ENCODE data around the gene COL25A1.

COL25A1 gene

GRCh38 chr4:108821351-108821930, 481.0 kb downstream of the COL25A1 start:
- no peak for DNase-seq (ENCODE audit: low read depth, low spot score)
- no peaks in the 10 kb centered on the region for H3K9me3 ChIP-seq (ENCODE audit: insufficient read depth, low read length)
- H3K27me3 ChIP-seq (ENCODE audit: insufficient read depth, insufficient read length), result no peaks in the 10 kb centered on the region
- no peaks in the 10 kb centered on the region for H3K36me3 ChIP-seq (ENCODE audit: insufficient read depth, insufficient read length, low read length)
- no peaks in the 10 kb centered on the region for H3K4me1 ChIP-seq (ENCODE audit: insufficient read depth, insufficient read length)
- H3K9ac ChIP-seq (ENCODE audit: insufficient read length, low read depth), result no peak overlapping the region
- no peak overlapping the region for H3K4me3 ChIP-seq (ENCODE audit: insufficient read length, low read depth)
- TF ChIP-seq YY1 (IDR thresholded peaks at IDR 0.05; ENCODE audit: insufficient read depth, insufficient read length), result no peak
- TF ChIP-seq SUZ12 (IDR thresholded peaks at IDR 0.05; ENCODE audit: extremely low read depth, insufficient read depth, insufficient read length), result no peak
- TF ChIP-seq ZNF274 (IDR thresholded peaks at IDR 0.05; ENCODE audit: low read depth, low read length), result no peak

DNA sequence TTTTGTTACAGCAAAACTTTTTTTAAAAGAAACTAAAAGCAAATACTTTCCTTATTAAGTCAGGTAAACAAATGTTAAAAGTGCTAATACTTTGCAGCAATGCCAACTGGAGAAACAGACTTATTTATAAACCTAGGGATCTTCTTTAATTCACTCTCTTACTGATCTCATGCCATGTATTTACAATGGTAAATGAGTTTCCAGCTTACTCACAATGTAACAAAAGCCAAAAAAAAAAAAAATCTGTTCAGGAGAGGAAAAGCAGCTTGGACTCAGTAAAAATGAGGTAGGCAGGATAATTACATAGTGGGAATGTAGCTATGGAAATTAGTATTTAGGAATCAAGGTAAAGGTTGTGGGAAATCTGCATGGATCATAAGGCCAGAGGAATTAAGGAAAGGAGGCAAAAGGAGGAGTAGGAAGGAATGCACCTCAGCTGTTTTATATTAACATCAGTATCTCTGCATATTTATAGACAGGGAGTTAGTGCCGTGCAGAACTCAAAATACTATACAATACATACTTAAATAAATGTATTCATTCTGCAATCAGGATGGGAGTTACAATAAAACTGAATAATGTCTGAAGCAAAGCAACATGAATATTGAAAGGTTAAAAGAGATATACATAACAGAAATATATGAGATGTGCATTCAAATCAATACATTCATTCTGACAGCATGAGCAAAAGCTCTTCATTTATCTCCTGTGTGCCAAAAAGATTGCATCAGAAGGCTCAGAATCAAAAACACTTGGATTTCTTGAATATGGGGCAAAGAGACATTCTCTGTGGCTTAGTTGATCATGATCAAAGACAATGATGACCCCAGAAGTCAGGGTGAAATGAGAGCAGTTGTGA, 481.7 kb downstream of the COL25A1 start:
- Histone ChIP-seq H3K4me3 (ENCODE audit: insufficient read length, low read depth) (no peak overlapping the region), H3K27me3 (ENCODE audit: insufficient read depth, insufficient read length) (no peaks in the 10 kb centered on the region), H3K4me1 (ENCODE audit: insufficient read depth, insufficient read length) (no peaks in the 10 kb centered on the region), H3K9ac (ENCODE audit: insufficient read length, low read depth) (no peak overlapping the region), H3K36me3 (ENCODE audit: insufficient read depth, insufficient read length, low read length) (no peaks in the 10 kb centered on the region), H3K9me3 (ENCODE audit: insufficient read depth, low read length) (no peaks in the 10 kb centered on the region)
- no peak for DNase-seq (ENCODE audit: low read depth, low spot score)
- no peak for TF ChIP-seq YY1 (IDR thresholded peaks at IDR 0.05; ENCODE audit: insufficient read depth, insufficient read length)
- no peak for TF ChIP-seq SUZ12 (IDR thresholded peaks at IDR 0.05; ENCODE audit: extremely low read depth, insufficient read depth, insufficient read length)
- TF ChIP-seq ZNF274 (IDR thresholded peaks at IDR 0.05; ENCODE audit: low read depth, low read length), result no peak

GRCh38 chr4:108814326-108814725, 488.1 kb downstream of the COL25A1 start:
- no peak for DNase-seq (ENCODE audit: low read depth, low spot score)
- Histone ChIP-seq H3K4me1 (ENCODE audit: insufficient read depth, insufficient read length) (no peaks in the 10 kb centered on the region), H3K36me3 (ENCODE audit: insufficient read depth, insufficient read length, low read length) (no peaks in the 10 kb centered on the region), H3K4me3 (ENCODE audit: insufficient read length, low read depth) (no peak overlapping the region), H3K9me3 (ENCODE audit: insufficient read depth, low read length) (no peaks in the 10 kb centered on the region), H3K9ac (ENCODE audit: insufficient read length, low read depth) (no peak overlapping the region), H3K27me3 (ENCODE audit: insufficient read depth, insufficient read length) (no peaks in the 10 kb centered on the region)
- TF ChIP-seq SUZ12 (IDR thresholded peaks at IDR 0.05; ENCODE audit: extremely low read depth, insufficient read depth, insufficient read length) (no peak), ZNF274 (IDR thresholded peaks at IDR 0.05; ENCODE audit: low read depth, low read length) (no peak)

DNA sequence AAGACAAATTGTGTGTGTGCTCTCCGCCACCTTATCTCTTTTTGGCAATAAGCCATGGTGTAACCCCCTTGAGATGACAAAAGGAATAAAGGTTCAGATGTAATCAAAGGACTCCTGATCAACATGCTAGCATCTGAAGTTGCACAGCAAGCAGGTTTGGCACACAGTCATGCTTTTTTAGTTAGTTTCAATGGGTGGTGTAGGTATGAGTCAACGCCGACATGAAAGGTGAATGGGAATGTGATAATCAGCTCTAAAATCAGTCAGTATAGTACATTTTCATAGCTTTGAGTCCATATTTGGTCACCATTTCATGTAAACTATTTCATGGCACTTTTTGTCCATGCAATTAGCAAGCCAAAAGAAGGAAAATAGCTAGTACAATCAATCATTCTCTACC, 489.2 kb downstream of the COL25A1 start:
- no peak for DNase-seq (ENCODE audit: low read depth, low spot score)
- Histone ChIP-seq H3K9ac (ENCODE audit: insufficient read length, low read depth) (no peak overlapping the region), H3K27me3 (ENCODE audit: insufficient read depth, insufficient read length) (no peaks in the 10 kb centered on the region), H3K36me3 (ENCODE audit: insufficient read depth, insufficient read length, low read length) (no peaks in the 10 kb centered on the region), H3K9me3 (ENCODE audit: insufficient read depth, low read length) (no peaks in the 10 kb centered on the region), H3K4me1 (ENCODE audit: insufficient read depth, insufficient read length) (no peaks in the 10 kb centered on the region), H3K4me3 (ENCODE audit: insufficient read length, low read depth) (no peak overlapping the region)
- TF ChIP-seq YY1 (IDR thresholded peaks at IDR 0.05; ENCODE audit: insufficient read depth, insufficient read length), result no peak
- no peak for TF ChIP-seq ZNF274 (IDR thresholded peaks at IDR 0.05; ENCODE audit: low read depth, low read length)
- TF ChIP-seq SUZ12 (IDR thresholded peaks at IDR 0.05; ENCODE audit: extremely low read depth, insufficient read depth, insufficient read length), result no peak

GRCh38 chr4:108811486-108811885, 491.0 kb downstream of the COL25A1 start:
- Histone ChIP-seq H3K9ac (ENCODE audit: insufficient read length, low read depth) (no peak overlapping the region), H3K36me3 (ENCODE audit: insufficient read depth, insufficient read length, low read length) (no peaks in the 10 kb centered on the region), H3K9me3 (ENCODE audit: insufficient read depth, low read length) (no peaks in the 10 kb centered on the region), H3K4me1 (ENCODE audit: insufficient read depth, insufficient read length) (no peaks in the 10 kb centered on the region), H3K27me3 (ENCODE audit: insufficient read depth, insufficient read length) (no peaks in the 10 kb centered on the region), H3K4me3 (ENCODE audit: insufficient read length, low read depth) (no peak overlapping the region)
- TF ChIP-seq ZNF274 (IDR thresholded peaks at IDR 0.05; ENCODE audit: low read depth, low read length) (no peak), YY1 (IDR thresholded peaks at IDR 0.05; ENCODE audit: insufficient read depth, insufficient read length) (no peak)
- DNase-seq (ENCODE audit: low read depth, low spot score), result no peak

- TF ChIP-seq YY1 (IDR thresholded peaks at IDR 0.05; ENCODE audit: insufficient read depth, insufficient read length) (no peak), ZNF274 (IDR thresholded peaks at IDR 0.05; ENCODE audit: low read depth, low read length) (no peak), SUZ12 (IDR thresholded peaks at IDR 0.05; ENCODE audit: extremely low read depth, insufficient read depth, insufficient read length) (no peak)
- H3K9me3 ChIP-seq (ENCODE audit: insufficient read depth, low read length), result no peaks in the 10 kb centered on the region
- no peaks in the 10 kb centered on the region for H3K36me3 ChIP-seq (ENCODE audit: insufficient read depth, insufficient read length, low read length)
- no peaks in the 10 kb centered on the region for H3K4me1 ChIP-seq (ENCODE audit: insufficient read depth, insufficient read length)
- H3K27me3 ChIP-seq (ENCODE audit: insufficient read depth, insufficient read length), result no peaks in the 10 kb centered on the region
- no peak overlapping the region for H3K9ac ChIP-seq (ENCODE audit: insufficient read length, low read depth)
- DNase-seq (ENCODE audit: low read depth, low spot score), result no peak
- H3K4me3 ChIP-seq (ENCODE audit: insufficient read length, low read depth), result no peak overlapping the region
These were observed 492.4 kb downstream of the COL25A1 start for GRCh38 chr4:108810087-108810486.

DNA sequence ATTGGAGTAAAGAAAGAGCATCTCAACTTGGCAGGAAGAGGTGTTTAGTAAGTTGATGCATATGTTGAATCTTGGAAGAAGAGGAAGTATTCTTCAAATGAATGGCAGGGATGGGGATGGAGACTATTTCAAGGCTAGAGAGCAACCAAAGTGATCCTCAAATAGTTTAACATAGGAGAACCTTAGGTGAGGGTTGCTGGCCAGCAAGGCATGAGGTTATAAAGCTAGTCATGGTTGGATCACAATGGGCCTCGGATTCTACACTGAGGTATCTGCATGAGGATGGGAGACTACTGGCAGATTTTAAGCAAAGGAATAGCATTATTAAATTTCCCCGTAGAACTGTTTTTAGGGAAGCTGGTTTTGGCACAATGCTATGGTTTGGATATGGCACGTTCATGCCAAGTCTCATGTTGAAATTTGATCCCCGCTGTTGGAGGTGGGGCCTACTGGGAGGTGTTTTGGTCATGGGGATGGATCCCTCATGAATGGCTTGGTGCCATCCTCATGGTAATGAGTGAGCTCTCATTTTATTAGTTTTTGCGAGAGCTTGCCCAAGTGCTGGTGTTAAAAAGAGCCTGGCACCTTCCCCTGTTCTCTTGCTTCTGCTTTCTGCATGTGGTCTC, 497.7 kb downstream of the COL25A1 start:
- no peaks in the 10 kb centered on the region for H3K27me3 ChIP-seq (ENCODE audit: insufficient read depth, insufficient read length)
- no peaks in the 10 kb centered on the region for H3K36me3 ChIP-seq (ENCODE audit: insufficient read depth, insufficient read length, low read length)
- no peak for TF ChIP-seq SUZ12 (IDR thresholded peaks at IDR 0.05; ENCODE audit: extremely low read depth, insufficient read depth, insufficient read length)
- TF ChIP-seq YY1 (IDR thresholded peaks at IDR 0.05; ENCODE audit: insufficient read depth, insufficient read length), result no peak
- no peak for TF ChIP-seq ZNF274 (IDR thresholded peaks at IDR 0.05; ENCODE audit: low read depth, low read length)
- DNase-seq (ENCODE audit: low read depth, low spot score), result no peak
- H3K9me3 ChIP-seq (ENCODE audit: insufficient read depth, low read length), result no peaks in the 10 kb centered on the region
- H3K4me1 ChIP-seq (ENCODE audit: insufficient read depth, insufficient read length), result no peaks in the 10 kb centered on the region
- no peak overlapping the region for H3K4me3 ChIP-seq (ENCODE audit: insufficient read length, low read depth)
- H3K9ac ChIP-seq (ENCODE audit: insufficient read length, low read depth), result no peak overlapping the region

Measured in NT2/D1 (cell line).